ENCODE data around the gene POLR3F. TPM values are rescaled to one million over a fixed set of nuclear protein-coding genes. Genes with fewer than 3 reads are reported as not detected.

The POLR3F gene
- total and polyA plus RNA-seq, 4 donors: 2.5 to 9.8 (median 3.2) TPM

GRCh38 chr20:18477821-18478220, 10.6 kb downstream of the POLR3F start:
- peaks cover 4 to 40% (median 27%) of the 10 kb centered on the region in 4 donors for H3K36me3 ChIP-seq (ENCODE audit: control insufficient read depth in 4 of 4, insufficient read depth in 3 of 4, low read depth in 1 of 4, low read length in 3 of 4)
- no peak for DNase-seq (ENCODE audit: low spot score)
- peaks cover 0 to 14% (median 8%) of the 10 kb centered on the region in 4 donors for H3K4me1 ChIP-seq (ENCODE audit: control insufficient read depth in 4 of 4, insufficient read depth in 4 of 4, low read length in 3 of 4)
- WGBS: 91% methylated on average over 1 of the region's 1 CpG
- no peak overlapping the region for H3K4me3 ChIP-seq (ENCODE audit: low read depth in 1 of 3, low read length in 3 of 3)
- no peaks in the 10 kb centered on the region for H3K9me3 ChIP-seq (ENCODE audit: control insufficient read depth in 4 of 4, low read length in 3 of 4)
- no peak overlapping the region for H3K27ac ChIP-seq (ENCODE audit: low read depth in 1 of 2, low read length in 2 of 2)
- no peaks in the 10 kb centered on the region for H3K27me3 ChIP-seq (ENCODE audit: control insufficient read depth in 4 of 4, insufficient read depth in 4 of 4, low read length in 3 of 4)
- no peak overlapping the region for H3K9ac ChIP-seq (ENCODE audit: low read depth in 1 of 2, low read length in 2 of 2)
- TF ChIP-seq ATF3 (IDR thresholded peaks at IDR 0.05) (no peak), SP1 (IDR thresholded peaks at IDR 0.05) (no peak), RAD21 (IDR thresholded peaks at IDR 0.05) (no peak), NR2F2 (IDR thresholded peaks at IDR 0.05) (no peak), YY1 (IDR thresholded peaks at IDR 0.05) (no peak), JUND (IDR thresholded peaks at IDR 0.05) (no peak), ZBTB33 (IDR thresholded peaks at IDR 0.05) (no peak), CTCF (IDR thresholded peaks at IDR 0.05; ENCODE audit: low read depth, low read length, missing input control) (no peak), GABPA (IDR thresholded peaks at IDR 0.05 in 1 of 2, conservative IDR thresholded peaks at IDR 0.05 in 1 of 2) (no peak), EGR1 (IDR thresholded peaks at IDR 0.05; ENCODE audit: low read depth in 2 of 2) (no peak), FOXA1 (IDR thresholded peaks at IDR 0.05) (no peak), HNF4A (conservative IDR thresholded peaks at IDR 0.05) (no peak), FOXA2 (IDR thresholded peaks at IDR 0.05) (no peak), TAF1 (conservative IDR thresholded peaks at IDR 0.05) (no peak), RXRA (IDR thresholded peaks at IDR 0.05) (no peak), REST (IDR thresholded peaks at IDR 0.05) (no peak), HNF4G (IDR thresholded peaks at IDR 0.05) (no peak)
- TF ChIP-seq, protein P1, sequence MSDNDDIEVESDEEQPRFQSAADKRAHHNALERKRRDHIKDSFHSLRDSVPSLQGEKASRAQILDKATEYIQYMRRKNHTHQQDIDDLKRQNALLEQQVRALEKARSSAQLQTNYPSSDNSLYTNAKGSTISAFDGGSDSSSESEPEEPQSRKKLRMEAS (IDR thresholded peaks at IDR 0.05): no peak

Data from liver (tissue), 9 donors.